GM12892 (cell line): ENCODE measurements around the gene FASTK.

ENCODE experiments used
- DNase-seq: peaks from one replicate; pipeline ENCODE4 v3.0.0; 2011; ENCODE audit not compliant: insufficient read length
- FAIRE-seq: peaks from 2 replicates; lab custom pipeline; 2011; peaks lifted over from hg19 to GRCh38; lab: Jason Lieb, UNC
- POLR2A ChIP-seq: IDR thresholded peaks from 2 replicates; pipeline ENCODE4 v1.6.1; 2011; ENCODE audit warnings: low read depth, low read length, control low read depth
- POLR2AphosphoS5 ChIP-seq: IDR thresholded peaks from 2 replicates; pipeline ENCODE4 v1.6.1; 2011; ENCODE audit warnings: low read depth, low read length, control low read depth
- TAF1 ChIP-seq: IDR thresholded peaks from 2 replicates; pipeline ENCODE4 v1.6.1; 2011; ENCODE audit warnings: low read depth, mild to moderate bottlenecking, control low read depth, low read length, borderline replicate concordance

FASTK gene

GRCh38 chr7:151065516-151065915 is 15.1 kb downstream of the FASTK start:
- no peak for FAIRE-seq
- TF ChIP-seq TAF1 (no peak), POLR2AphosphoS5 (no peak)
- DNase-seq = no peak

GRCh38 chr7:151064993-151065392 is 15.6 kb downstream of the FASTK start:
- TF ChIP-seq POLR2A (no peak), POLR2AphosphoS5 (no peak), TAF1 (no peak)
- DNase-seq (no peak), FAIRE-seq (no peak)

GRCh38 chr7:151064454-151064853 is 16.2 kb downstream of the FASTK start:
- no peak for DNase-seq

GRCh38 chr7:151063212-151063561 is 17.4 kb downstream of the FASTK start:
- TF ChIP-seq POLR2AphosphoS5 (no peak), POLR2A (no peak), TAF1 (no peak)
- FAIRE-seq (no peak), DNase-seq (no peak)

More at GRCh38 chr7:151064454-151064853, 16.2 kb downstream of the FASTK start:
- no peak for FAIRE-seq
- no peak for TF ChIP-seq POLR2A
- no peak for TF ChIP-seq TAF1
- TF ChIP-seq POLR2AphosphoS5 = no peak

GRCh38 chr7:151062399-151063211 is 18.0 kb downstream of the FASTK start:
- TF ChIP-seq TAF1 (no peak), POLR2AphosphoS5 (no peak)
- FAIRE-seq (no peak), DNase-seq (no peak)

GRCh38 chr7:151062111-151062398 is 18.6 kb downstream of the FASTK start:
- FAIRE-seq (no peak), DNase-seq (no peak)
- TF ChIP-seq TAF1 (no peak), POLR2AphosphoS5 (no peak), POLR2A (no peak)

GRCh38 chr7:151061213-151062110 is 19.1 kb downstream of the FASTK start:
- no peak for DNase-seq
- TF ChIP-seq POLR2AphosphoS5 (no peak), POLR2A (no peak), TAF1 (no peak)
- no peak for FAIRE-seq

- FAIRE-seq = no peak
- TF ChIP-seq TAF1 (no peak), POLR2AphosphoS5 (no peak), POLR2A (no peak)
- DNase-seq = no peak
Measured at GRCh38 chr7:151060416-151061212, 20.0 kb downstream of the FASTK start.

GRCh38 chr7:151060113-151060415 is 20.5 kb downstream of the FASTK start:
- no peak for DNase-seq
- FAIRE-seq = no peak
- no peak for TF ChIP-seq POLR2AphosphoS5
- TF ChIP-seq TAF1 = no peak
- no peak for TF ChIP-seq POLR2A

GRCh38 chr7:151059367-151060112 is 21.1 kb downstream of the FASTK start, which contains the start of gene SLC4A2:
TSS of gene SLC4A2 (plus strand) at chr7:151059589. CDS start at chr7:151061988, 2,399 bp downstream.
- peak; percentile 96 for DNase-seq
- FAIRE-seq = peak; percentile 86
- no peak for TF ChIP-seq TAF1
- TF ChIP-seq POLR2A = peak; percentile 35; the same call in 1 of the 2 replicates
